ENCODE measurements around the gene GLB1L2. TPM values are rescaled to one million over a fixed set of nuclear protein-coding genes. Genes with fewer than 3 reads are reported as not detected.

Gene GLB1L2
- total RNA-seq, 1 donor from 2014 or later, result 14.7 TPM

- H3K4me3 ChIP-seq (ENCODE audit: low read depth, low read length), result no peak overlapping the region
- DNase-seq (ENCODE audit: low read depth), result no peak
- TF ChIP-seq CTCF (conservative IDR thresholded peaks at IDR 0.05; ENCODE audit: low read depth, low read length), result no peak
Measured at GRCh38 chr11:134413826-134414731, 82.3 kb downstream of the GLB1L2 start.

- no peak for TF ChIP-seq CTCF (conservative IDR thresholded peaks at IDR 0.05; ENCODE audit: low read depth, low read length)
- no peak for DNase-seq (ENCODE audit: low read depth)
- H3K4me3 ChIP-seq (ENCODE audit: low read depth, low read length), result no peak overlapping the region
Measured at GRCh38 chr11:134414766-134415765, 83.3 kb downstream of the GLB1L2 start.

DNA sequence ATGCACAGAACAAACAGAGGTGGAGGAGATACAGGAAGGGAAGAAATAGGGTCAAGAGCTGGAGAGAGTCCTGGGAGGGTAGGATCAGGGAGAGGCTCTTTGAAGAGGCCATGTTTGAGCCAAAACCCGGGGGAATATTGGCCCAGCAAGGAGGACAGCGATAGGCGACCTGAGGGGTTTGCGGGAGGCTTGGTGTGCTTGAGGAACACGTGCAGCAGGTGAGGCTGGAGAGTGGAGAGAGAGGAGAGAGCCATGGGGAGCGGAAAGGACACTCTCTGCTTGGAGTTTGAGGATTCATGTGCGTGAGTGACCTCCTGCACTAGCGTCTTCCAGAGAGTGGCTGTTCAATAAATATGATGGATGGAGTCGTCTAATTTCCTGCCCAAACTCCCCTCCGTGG is 84.9 kb downstream of the GLB1L2 start:
- no peak for TF ChIP-seq CTCF (conservative IDR thresholded peaks at IDR 0.05; ENCODE audit: low read depth, low read length)
- no peak for DNase-seq (ENCODE audit: low read depth)
- no peak overlapping the region for H3K4me3 ChIP-seq (ENCODE audit: low read depth, low read length)

DNA sequence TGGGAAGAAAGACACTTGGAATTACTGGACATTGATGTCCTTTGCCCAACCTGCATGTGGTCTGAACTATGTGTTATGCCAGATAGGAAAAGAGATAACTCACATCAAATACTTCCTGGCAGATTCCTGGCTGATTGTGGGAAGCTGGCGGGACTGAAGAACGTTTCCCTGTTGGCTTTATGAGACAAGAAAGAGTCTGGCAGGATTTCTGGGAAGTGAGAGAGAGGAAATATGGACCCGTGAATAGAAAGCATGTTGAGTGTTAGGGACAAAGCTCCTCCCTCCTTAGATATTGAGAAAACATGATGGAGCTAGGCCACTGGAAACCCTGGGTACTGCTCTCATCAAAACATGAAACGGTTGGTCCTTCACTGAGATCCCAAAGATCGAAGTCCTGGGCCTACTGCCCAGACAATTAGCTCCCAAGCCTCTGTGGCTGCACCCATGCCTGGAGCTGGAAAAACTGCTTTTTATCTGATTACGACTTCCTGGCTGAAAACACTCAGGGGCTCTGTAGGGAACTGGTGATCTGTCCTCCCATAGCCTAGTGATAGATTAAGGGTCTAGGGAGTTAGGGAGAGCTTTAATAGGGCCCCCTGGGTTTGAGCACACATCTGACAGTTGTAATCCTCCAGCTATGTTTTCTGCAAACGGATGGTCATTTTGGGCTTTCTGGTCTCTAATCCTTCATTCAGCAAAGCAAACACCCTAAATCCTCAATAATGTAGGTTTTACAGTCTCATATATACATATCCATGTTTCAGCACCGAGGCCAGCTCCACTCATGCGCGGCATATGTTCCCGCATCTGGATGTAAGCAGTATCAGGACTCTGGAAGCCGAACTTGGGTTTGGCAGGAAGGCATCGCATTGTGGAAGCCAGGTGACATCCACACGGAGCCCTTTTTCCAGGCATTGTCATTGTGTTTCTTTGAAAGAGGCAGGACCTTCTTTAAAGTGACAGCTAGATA is 86.4 kb downstream of the GLB1L2 start:
- no peak for TF ChIP-seq CTCF (conservative IDR thresholded peaks at IDR 0.05; ENCODE audit: low read depth, low read length)
- no peak for DNase-seq (ENCODE audit: low read depth)
- H3K4me3 ChIP-seq (ENCODE audit: low read depth, low read length), result no peak overlapping the region

DNA sequence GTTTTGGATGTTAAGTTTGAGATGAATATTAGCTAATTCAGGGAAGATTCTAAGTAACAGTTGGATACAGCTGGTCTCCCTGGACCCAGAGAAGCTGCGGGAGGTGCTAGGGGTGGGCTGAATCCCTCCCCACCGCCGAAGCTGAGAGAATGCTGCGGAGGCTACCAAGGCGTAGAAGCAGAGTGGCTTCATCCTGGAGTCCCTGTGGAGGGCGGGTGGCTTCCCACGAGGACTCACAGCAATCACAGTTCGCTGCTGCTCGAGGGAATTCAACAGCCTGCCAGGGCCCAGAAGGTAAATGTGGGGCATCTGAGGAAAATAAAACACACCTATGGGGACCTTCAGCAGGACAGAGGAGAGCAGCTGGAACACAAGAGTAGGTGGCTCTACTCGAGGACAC is 91.3 kb downstream of the GLB1L2 start:
- DNase-seq (ENCODE audit: low read depth), result no peak
- TF ChIP-seq CTCF (conservative IDR thresholded peaks at IDR 0.05; ENCODE audit: low read depth, low read length), result no peak
- H3K4me3 ChIP-seq (ENCODE audit: low read depth, low read length), result no peak overlapping the region

GRCh38 chr11:134425413-134425812 is 93.6 kb downstream of the GLB1L2 start:
- no peak overlapping the region for H3K4me3 ChIP-seq (ENCODE audit: low read depth, low read length)
- DNase-seq (ENCODE audit: low read depth), result no peak
- no peak for TF ChIP-seq CTCF (conservative IDR thresholded peaks at IDR 0.05; ENCODE audit: low read depth, low read length)
